Myocyte (in vitro differentiated cells): ENCODE measurements around the gene DMD. TPM values are rescaled to one million over a fixed set of nuclear protein-coding genes. Genes with fewer than 3 reads are reported as not detected.

Source experiments
- DNase-seq: peaks from one replicate; pipeline ENCODE4 v3.0.0-alpha.2; 2012; ENCODE audit warnings: low read depth
- total RNA-seq: library from RNA; depleted of rRNA; stranded (reverse); fragments of >200 nt; gene quantifications from 2 replicates; pipeline ENCODE4 v1.2.3, GENCODE V29; 2014

The DMD gene
- total RNA-seq, 1 donor from 2014 or later: 123 TPM

GRCh38 chrX:31153475-31154047, 2057.8 kb downstream of the DMD start:
- DNase-seq: no peak

GRCh38 chrX:31147175-31147574, 2064.2 kb downstream of the DMD start:
- DNase-seq: no peak

- DNase-seq: no peak
Measured at GRCh38 chrX:31139961-31140360, 2071.4 kb downstream of the DMD start.

GRCh38 chrX:31138124-31138523, 2073.2 kb downstream of the DMD start:
- DNase-seq: no peak

GRCh38 chrX:31136144-31136611, 2075.2 kb downstream of the DMD start:
- no peak for DNase-seq

GRCh38 chrX:31132821-31133241, 2078.5 kb downstream of the DMD start:
- no peak for DNase-seq

GRCh38 chrX:31130457-31131220, 2080.7 kb downstream of the DMD start:
- DNase-seq: peak; percentile 32

GRCh38 chrX:31128855-31129254, 2082.5 kb downstream of the DMD start:
- no peak for DNase-seq

- DNase-seq: no peak
Measured at GRCh38 chrX:31127716-31128115, 2083.6 kb downstream of the DMD start.

- DNase-seq: peak; percentile 36
Measured at GRCh38 chrX:31126205-31126604, 2085.1 kb downstream of the DMD start.

- no peak for DNase-seq
Measured at GRCh38 chrX:31124536-31124935, 2086.8 kb downstream of the DMD start.

GRCh38 chrX:31123335-31123734, 2088.0 kb downstream of the DMD start:
- DNase-seq: no peak

- DNase-seq: no peak
Measured at GRCh38 chrX:31117266-31117665, 2094.1 kb downstream of the DMD start.

- no peak for DNase-seq
Measured at GRCh38 chrX:31115398-31115797, 2096.0 kb downstream of the DMD start.

- no peak for DNase-seq
Measured at GRCh38 chrX:31114858-31115257, 2096.5 kb downstream of the DMD start.

- peak; percentile 9 for DNase-seq
Measured at GRCh38 chrX:31112226-31112999, 2098.9 kb downstream of the DMD start.

- no peak for DNase-seq
Measured at GRCh38 chrX:31110657-31111056, 2100.7 kb downstream of the DMD start.

- peak; percentile 42 for DNase-seq
Measured at GRCh38 chrX:31099536-31100090, 2111.7 kb downstream of the DMD start.

- no peak for DNase-seq
Measured at GRCh38 chrX:31098079-31098478, 2113.3 kb downstream of the DMD start.

- no peak for DNase-seq
Measured at GRCh38 chrX:31093639-31093975, 2117.7 kb downstream of the DMD start.

GRCh38 chrX:31092970-31093638, 2118.2 kb downstream of the DMD start:
- DNase-seq: no peak
